Endodermal cell (in vitro differentiated cells): ENCODE results near the gene LYRM2. TPM values are rescaled to one million over a fixed set of nuclear protein-coding genes. Genes with fewer than 3 reads are reported as not detected.

Source experiments
- DNase-seq: peaks from one replicate; pipeline ENCODE4 v3.0.0-alpha.2; 2017
- H3K27ac ChIP-seq: 2 replicates; pipeline ENCODE4 v1.5.1; 2013; ENCODE audit warnings: mild to moderate bottlenecking, low read depth, low read length, moderate library complexity
- H3K27me3 ChIP-seq: 2 replicates; pipeline ENCODE4 v1.6.1; 2013; ENCODE audit warnings: mild to moderate bottlenecking, low read length, moderate library complexity; ENCODE audit not compliant: insufficient read depth, control insufficient read depth, poor library complexity, severe bottlenecking
- H3K36me3 ChIP-seq: 2 replicates; pipeline ENCODE4 v1.7.0; 2013; ENCODE audit warnings: mild to moderate bottlenecking, low read length, moderate library complexity; ENCODE audit not compliant: control insufficient read depth, insufficient read depth
- H3K4me1 ChIP-seq: one replicate; pipeline ENCODE4 v1.7.0; 2013; ENCODE audit warnings: low read length; ENCODE audit not compliant: control insufficient read depth, insufficient read depth
- H3K4me3 ChIP-seq: 2 replicates; pipeline ENCODE4 v1.5.1; 2013; ENCODE audit warnings: mild to moderate bottlenecking, low read length, moderate library complexity
- H3K9ac ChIP-seq: 2 replicates; pipeline ENCODE4 v1.6.1; 2013; ENCODE audit warnings: mild to moderate bottlenecking, low read length, moderate library complexity; ENCODE audit not compliant: poor library complexity, severe bottlenecking; ENCODE audit errors: extremely low read depth
- H3K9me3 ChIP-seq: 2 replicates; pipeline ENCODE4 v1.6.1; 2013; ENCODE audit warnings: mild to moderate bottlenecking, low read length, moderate library complexity; ENCODE audit not compliant: control insufficient read depth
- H3K27ac Mint-ChIP-seq: 2 replicates; pipeline ENCODE4 v1.8.0; 2020; ENCODE audit warnings: mixed read lengths
- H3K27me3 Mint-ChIP-seq: 2 replicates; pipeline ENCODE4 v1.8.0; 2021; ENCODE audit warnings: mild to moderate bottlenecking, mixed read lengths; ENCODE audit not compliant: insufficient read depth
- H3K36me3 Mint-ChIP-seq: 2 replicates; pipeline ENCODE4 v1.8.0; 2020; ENCODE audit warnings: low read depth, mixed read lengths
- H3K4me1 Mint-ChIP-seq: 2 replicates; pipeline ENCODE4 v1.8.0; 2020; ENCODE audit warnings: mixed read lengths
- H3K4me3 Mint-ChIP-seq: 2 replicates; pipeline ENCODE4 v1.8.0; 2020; ENCODE audit warnings: mild to moderate bottlenecking, moderate library complexity, mixed read lengths
- H3K9me3 Mint-ChIP-seq: 2 replicates; pipeline ENCODE4 v1.8.0; 2020; ENCODE audit warnings: mild to moderate bottlenecking, mixed read lengths
- CTCF ChIP-seq: fragments of 200-600 bp; sonication (generic); conservative IDR thresholded peaks from 2 replicates; pipeline ENCODE4 v1.5.0; 2021; ENCODE audit warnings: antibody characterized with exemption, mild to moderate bottlenecking
- WGBS, 2 experiments: methylation state at CpG; one replicate each; pipeline versions ENCODE4 v1.1.5 to v1.1.7; 2013; ENCODE audit warnings: missing lambda C conversion rate in 2 of 2, mixed read lengths in 1 of 2; ENCODE audit not compliant: insufficient coverage in 1 of 2, insufficient read length in 1 of 2; 5-methylcytosine and 5-hydroxymethylcytosine counted together
- total RNA-seq, 2 donors: library from RNA; stranded (reverse); fragmentation: NEBNext Ultra II Directional in 1 of 2; extraction: Animal tissue kit (Norgen Biotek cat#: 25700) in 1 of 2; gene quantifications; 2 replicates in 1 of 2; 3 replicates in 1 of 2; pipeline ENCODE4 v1.2.1, GENCODE V29; 2021

LYRM2 gene
- total RNA-seq, 2 donors from 2014 or later: 20.4 to 21.9 TPM

GRCh38 chr6:89680150-89680549 is 41.6 kb upstream of the LYRM2 start:
- no peaks in the 10 kb centered on the region for H3K9me3 ChIP-seq
- H3K27me3 ChIP-seq: no peaks in the 10 kb centered on the region
- Mint-ChIP-seq H3K4me1 (peaks cover 18% of the 10 kb centered on the region), H3K36me3 (peaks cover 87% of the 10 kb centered on the region), H3K27me3 (no peaks in the 10 kb centered on the region), H3K27ac (peak overlapping the region; percentile 86), H3K9me3 (no peaks in the 10 kb centered on the region), H3K4me3 (no peak overlapping the region)
- WGBS, 2 experiments: 97 to 100% methylated on average over 1 to 2 of the region's 2 CpGs
- H3K4me1 ChIP-seq: no peaks in the 10 kb centered on the region
- H3K36me3 ChIP-seq: peaks cover 93% of the 10 kb centered on the region
- H3K27ac ChIP-seq: no peak overlapping the region
- TF ChIP-seq CTCF: no peak
- DNase-seq: no peak
- no peak overlapping the region for H3K4me3 ChIP-seq
- no peak overlapping the region for H3K9ac ChIP-seq

GRCh38 chr6:89679215-89680120 is 40.9 kb upstream of the LYRM2 start:
- peaks cover 18% of the 10 kb centered on the region for H3K4me1 Mint-ChIP-seq
- Histone ChIP-seq H3K36me3 (peaks cover 93% of the 10 kb centered on the region), H3K4me1 (no peaks in the 10 kb centered on the region), H3K9me3 (no peaks in the 10 kb centered on the region), H3K9ac (no peak overlapping the region), H3K4me3 (no peak overlapping the region), H3K27me3 (no peaks in the 10 kb centered on the region), H3K27ac (no peak overlapping the region)
- 65 to 75% methylated on average over 3 to 6 of the region's 6 CpGs for WGBS, 2 experiments
- no peak overlapping the region for H3K4me3 Mint-ChIP-seq
- DNase-seq: no peak
- H3K36me3 Mint-ChIP-seq: peaks cover 87% of the 10 kb centered on the region
- H3K27me3 Mint-ChIP-seq: no peaks in the 10 kb centered on the region
- no peak for TF ChIP-seq CTCF
- H3K27ac Mint-ChIP-seq: peak overlapping the region; percentile 86
- no peaks in the 10 kb centered on the region for H3K9me3 Mint-ChIP-seq

- H3K4me1 Mint-ChIP-seq: peaks cover 18% of the 10 kb centered on the region
- no peaks in the 10 kb centered on the region for H3K9me3 ChIP-seq
- H3K9ac ChIP-seq: no peak overlapping the region
- no peak overlapping the region for H3K4me3 Mint-ChIP-seq
- no peaks in the 10 kb centered on the region for H3K4me1 ChIP-seq
- peaks cover 92% of the 10 kb centered on the region for H3K36me3 ChIP-seq
- H3K27ac Mint-ChIP-seq: peak overlapping the region; percentile 88
- no peak overlapping the region for H3K4me3 ChIP-seq
- no peaks in the 10 kb centered on the region for H3K27me3 ChIP-seq
- DNase-seq: peak; percentile 72
- no peak for TF ChIP-seq CTCF
- H3K27ac ChIP-seq: no peak overlapping the region
- no peaks in the 10 kb centered on the region for H3K27me3 Mint-ChIP-seq
- H3K36me3 Mint-ChIP-seq: peaks cover 88% of the 10 kb centered on the region
- 60% methylated on average over 3 of the region's 3 CpGs; no CpG with 5 or more reads in 1 of the 2 experiments for WGBS, 2 experiments
- H3K9me3 Mint-ChIP-seq: no peaks in the 10 kb centered on the region
Observed at GRCh38 chr6:89678531-89678930, 40.0 kb upstream of the LYRM2 start.
